Stimulated activated CD8-positive, alpha-beta memory T cell treated with anti-CD3 and anti-CD28 coated beads, Interleukin-7, amount 100 ng/mL, for 24 hours (primary cell): ENCODE data around the gene TRIO.
"Not testable (repeated sequence)": the region's sequence is repeated elsewhere in the genome, so short reads cannot be mapped to it uniquely, and the experiment has no call there.

Source experiments
- DNase-seq: peaks from one replicate; pipeline ENCODE4 v3.0.0-alpha.2; 2020; ENCODE audit warnings: low read depth

The TRIO gene

DNA sequence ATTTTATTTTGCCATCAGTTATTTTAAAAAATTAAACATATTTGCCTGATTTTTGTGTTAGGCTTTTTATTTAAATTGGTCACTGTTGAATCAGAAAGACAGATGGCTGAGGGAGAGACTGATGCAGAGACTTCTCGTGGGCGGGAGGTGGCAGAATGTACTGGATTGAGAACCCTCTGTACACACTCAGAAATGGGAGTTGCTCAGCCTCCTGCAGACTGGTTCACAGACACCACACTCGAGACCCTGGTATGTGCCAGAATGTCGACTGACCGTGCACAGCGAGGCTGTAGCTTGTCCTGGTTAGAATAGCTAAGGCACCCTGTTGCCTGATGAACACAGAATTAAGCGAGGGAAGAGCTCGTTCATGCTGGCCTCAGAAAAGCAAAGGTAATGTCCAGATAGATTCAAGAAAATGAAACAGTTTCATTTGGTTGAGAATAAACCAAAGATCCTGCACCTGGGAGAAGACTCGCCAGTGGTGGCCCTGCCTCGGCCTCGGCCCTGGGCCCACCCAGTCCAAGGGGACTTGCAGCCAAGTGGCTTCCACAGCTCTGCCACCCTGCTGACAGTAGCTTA is 367.1 kb downstream of the TRIO start:
- DNase-seq = no peak

DNA sequence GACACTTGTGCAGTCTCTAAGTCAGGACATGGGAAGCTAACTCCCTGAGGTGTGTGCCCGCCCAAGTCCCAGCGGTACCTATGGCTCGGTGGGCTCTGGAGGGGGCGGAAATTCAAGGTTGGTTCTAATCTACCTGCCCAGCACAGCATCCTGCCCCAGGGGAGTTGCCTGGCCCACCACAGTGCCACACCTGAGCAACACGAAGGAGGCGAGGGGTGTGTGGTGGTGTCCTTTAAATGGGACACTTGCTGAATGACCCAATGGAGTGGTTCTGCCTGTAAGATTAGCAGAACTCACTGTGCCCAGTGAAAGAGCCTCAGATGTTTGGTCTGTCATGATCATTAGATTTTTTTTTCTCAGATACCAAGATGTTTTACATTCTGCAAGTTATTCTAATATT is 367.7 kb downstream of the TRIO start:
- no peak for DNase-seq

DNA sequence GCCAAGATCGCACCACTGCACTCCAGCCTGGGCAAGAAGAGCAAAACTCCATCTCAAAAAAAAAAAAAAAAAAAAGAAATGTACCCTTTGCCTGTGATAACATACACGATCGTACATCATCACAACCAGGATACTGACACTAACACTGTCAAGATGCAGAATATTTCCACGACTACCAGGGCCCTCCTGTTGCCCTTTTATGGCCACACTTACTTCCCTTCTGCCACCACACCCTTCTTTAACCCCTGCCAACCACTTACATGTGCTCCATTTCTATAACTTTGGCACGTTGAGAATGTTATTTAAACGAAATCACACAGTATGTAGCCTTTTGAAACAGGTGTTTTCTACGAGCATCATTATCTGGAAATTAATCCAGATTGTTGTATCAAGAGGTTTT is 369.4 kb downstream of the TRIO start:
- no peak for DNase-seq

DNA sequence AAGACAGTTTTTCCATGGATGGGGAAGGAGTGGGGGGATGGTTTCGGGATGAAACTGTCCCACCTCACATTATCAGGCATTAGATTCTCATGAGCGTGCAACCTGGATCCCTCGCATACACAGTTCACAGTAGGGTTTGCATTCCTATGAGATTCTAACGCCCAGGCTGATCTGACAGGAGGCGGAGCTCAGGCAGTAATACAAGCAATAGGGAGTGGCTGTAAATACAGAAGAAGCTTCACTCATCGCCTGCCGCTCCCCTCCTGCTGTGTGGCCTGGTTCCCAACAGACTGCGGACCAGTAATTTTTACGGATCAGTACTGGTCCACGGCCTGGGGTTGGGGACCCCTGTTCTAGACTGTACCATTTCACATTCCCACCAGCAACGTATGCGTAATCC is 370.1 kb downstream of the TRIO start:
- no peak for DNase-seq

DNA sequence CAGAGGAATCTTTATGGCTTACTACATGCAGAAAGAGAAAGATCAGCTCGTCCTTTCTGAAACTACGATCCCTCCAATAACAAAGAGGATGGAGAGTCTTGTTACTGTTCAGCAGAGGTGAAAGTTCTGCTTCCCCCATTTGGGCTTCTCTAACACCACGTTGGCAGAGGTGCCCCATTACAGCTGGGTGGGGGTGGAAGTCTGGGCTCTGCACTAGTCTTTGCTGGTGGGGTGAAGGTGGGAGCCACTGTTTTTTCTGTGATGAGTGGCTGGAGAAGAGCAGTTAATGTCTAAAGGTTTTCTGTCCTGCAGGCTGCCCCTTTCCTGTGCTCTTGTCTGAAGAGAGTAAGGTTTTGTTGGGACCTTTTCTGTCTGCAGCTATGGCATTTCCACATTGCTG is 373.8 kb downstream of the TRIO start:
- no peak for DNase-seq

DNA sequence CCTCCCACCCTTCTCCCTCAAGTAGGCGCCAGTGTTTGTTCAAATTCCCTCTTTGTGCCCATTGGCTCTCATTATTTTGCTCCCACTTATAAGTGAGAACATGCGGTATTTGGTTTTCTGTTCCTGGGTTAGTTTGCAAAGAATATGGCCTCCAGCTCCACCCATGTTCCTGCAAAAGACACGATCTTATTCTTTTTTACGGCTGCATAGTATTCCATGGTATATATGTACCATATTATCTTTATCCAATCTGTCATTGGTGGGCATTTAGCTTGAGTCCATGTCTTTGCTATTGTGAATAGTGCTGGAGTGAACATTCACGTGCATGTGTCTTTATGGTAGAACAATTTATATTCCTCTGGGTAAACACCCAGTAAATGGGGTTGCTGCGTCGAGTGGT is 375.5 kb downstream of the TRIO start:
- DNase-seq = no peak

DNA sequence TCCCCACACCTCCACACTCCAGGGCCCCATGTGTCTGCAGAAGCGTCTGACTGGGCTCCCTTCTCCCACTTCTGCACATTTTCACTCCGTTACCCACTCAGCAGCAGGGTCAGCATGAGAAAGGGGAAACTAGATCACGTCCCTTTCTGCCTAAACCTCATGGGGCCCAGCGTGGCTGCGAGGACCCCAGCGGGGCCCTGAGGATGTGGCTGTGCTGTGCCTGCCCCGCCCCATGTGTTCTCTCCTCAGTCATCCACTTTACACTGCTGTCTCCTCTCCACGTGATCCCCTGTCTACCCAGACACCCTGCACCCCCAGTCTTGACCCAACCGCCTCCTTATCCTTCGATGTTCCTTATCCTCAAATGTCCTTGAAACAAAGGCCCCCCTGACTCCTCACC is 378.6 kb downstream of the TRIO start:
- DNase-seq = no peak

DNA sequence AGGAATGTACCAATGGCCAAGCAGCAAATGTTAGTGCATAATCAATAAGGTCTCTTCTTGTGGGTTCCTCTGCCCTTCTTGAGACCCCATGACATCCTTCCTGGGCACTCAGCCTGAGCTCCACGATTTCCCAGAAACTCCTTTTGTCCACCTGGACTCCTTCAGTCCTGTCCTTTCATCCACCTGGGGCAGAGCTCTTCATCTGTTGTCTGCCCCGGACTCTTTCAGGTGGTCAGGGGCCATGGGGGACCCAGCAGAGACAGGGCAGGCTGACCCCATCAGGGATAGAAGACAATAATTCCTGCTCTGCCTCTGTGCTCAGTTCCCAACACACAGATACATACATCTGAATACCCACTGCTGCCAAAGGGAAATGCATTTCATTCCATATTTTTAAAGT is 379.6 kb downstream of the TRIO start:
- DNase-seq = no peak

DNA sequence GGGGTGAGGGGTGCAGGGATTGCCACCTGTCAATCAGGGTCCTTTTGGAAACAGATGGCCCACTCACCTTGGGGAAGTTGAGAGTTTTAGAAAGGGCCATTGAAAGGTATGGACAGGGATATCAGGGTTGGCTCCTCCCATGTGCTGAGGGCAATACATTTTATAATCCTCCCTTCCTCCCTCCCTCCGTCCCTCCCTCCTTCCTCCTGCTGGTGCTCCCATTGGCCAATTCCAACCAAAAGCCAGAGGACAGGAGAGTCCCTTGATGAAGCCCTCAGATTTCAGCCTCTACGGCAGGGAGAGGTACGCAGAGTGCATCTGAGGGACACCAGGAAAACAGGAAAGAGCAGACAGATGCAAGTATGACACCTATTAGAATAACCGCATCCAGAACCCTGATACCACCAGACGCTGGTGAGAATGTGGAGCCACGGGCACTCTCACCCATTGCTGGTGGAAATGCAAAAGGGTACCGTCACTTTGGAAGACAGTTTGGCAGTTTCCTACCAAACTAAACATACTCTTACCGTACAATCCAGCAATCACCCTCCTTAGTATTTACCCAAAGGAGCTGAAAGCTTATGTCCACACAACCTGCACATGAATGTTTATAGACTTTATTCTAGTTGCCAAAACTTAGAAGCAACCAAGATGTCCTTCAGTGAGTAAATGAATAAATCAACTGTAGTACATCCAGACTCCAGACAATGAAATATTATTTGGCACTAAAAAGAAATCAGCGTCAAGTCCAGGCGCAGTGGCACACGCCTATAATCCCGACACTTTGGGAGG is 380.3 kb downstream of the TRIO start:
- DNase-seq = no peak

DNA sequence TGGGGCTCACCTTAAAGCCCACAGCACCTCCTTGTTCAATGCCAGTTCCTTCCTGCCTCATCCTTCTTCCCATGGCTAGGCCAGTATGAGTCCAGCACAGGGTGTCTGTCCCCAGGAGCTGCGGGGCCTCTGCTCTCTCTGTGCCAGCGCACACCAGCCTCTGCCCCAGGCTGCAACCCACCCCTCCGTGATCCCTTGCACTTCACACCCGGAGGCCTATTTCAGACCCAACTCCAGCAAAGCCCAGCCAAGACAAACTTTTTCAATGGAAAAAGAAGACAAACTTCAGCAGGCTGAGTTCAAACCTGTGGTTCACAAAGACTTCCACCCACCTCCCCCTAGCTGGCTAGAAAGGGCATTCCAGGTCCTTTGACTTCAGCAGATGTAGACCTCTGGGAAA is 382.3 kb downstream of the TRIO start:
- DNase-seq = no peak

DNA sequence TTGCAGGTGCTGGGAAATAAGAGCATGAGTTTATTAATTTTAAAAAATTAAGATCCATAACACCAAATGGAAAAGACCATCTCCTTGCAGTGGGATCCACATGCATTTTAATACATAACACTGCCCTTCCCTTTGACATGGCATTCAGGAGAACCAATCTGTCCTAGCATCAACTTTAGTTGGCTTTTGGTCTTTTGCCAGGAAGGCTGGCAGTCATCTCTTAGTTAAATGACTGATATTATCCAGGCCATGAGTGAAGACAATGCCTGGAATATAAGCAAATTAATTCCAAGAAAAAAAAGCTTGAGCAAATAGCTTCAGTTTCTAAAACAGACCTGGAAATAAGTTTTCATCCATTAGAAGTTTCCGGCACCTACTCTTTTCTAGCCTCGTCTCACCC is 383.4 kb downstream of the TRIO start:
- DNase-seq = no peak

DNA sequence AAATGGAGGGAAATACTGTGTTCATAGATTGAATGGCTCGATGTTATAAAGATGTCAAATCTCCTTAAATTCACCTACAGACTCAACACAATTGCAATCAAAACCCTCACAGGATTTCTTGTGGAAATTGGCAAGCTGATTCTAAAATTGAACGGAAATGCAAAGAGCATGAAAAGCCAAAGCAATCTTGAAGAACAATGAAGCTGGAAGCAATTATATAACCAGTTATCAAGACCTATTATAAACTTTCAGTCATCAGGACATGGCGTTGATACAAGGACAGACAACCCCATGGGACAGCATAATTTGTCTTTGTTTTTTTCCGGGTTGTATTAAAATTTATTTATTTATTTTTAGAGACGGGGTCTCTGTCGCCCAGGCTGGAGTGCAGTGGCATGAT is 385.0 kb downstream of the TRIO start:
- no peak for DNase-seq

DNA sequence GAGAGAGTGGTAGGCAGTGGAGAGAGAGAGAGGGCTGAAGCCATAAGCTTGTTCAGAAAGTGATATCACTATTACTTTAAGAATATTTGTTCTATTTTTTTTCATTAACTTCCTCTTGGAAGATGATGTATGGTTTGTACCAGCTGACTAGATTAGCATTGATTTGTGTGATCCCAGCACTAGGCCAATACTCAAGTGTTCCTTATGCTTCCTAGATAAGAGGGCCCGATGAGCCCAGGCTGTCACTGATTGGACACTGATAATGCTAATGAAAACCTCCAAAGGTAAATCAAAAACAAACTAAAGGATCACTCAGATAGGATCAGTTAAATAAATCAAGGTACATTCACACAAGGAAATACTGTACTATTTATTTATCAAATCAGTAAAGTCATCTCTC is 385.8 kb downstream of the TRIO start:
- no peak for DNase-seq

DNA sequence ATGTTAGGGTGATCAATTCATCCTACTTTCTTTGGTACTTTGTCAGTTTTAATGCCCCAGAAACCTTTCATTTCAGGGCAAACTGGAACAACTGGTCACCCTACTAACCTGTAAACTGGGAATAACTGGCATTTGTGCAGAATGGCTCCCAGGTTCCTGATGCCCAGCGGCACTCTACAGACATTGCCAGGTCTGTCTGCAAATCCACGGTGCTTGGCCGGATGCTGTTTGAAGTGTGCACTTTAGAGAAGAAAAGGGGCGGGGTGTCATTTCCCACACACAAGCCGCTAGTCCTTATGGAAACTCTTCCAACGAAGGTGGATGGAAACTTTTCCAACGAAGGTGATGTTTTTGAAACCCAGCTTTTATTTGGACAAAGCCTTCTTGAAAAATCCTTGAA is 388.5 kb downstream of the TRIO start:
- no peak for DNase-seq

DNA sequence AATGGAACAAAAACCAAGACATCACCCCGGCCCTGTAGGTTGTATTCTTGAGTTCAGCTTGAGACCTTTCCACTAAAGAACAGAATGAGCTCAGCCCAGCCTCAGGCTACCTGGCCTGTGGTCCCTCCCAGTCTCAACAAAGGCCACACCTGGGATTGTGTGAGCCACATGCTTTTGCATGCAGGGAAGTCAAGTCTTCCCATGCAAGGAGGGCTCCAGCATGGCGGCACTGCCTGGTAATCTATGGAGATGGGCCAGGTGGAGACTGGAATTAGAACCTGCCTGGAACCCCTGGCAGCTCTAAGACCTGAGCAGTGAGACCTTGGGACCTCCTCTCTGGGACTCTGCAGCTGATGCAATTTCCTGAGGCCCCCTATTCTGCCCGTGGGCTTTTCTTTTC is 389.0 kb downstream of the TRIO start:
- no peak for DNase-seq

DNA sequence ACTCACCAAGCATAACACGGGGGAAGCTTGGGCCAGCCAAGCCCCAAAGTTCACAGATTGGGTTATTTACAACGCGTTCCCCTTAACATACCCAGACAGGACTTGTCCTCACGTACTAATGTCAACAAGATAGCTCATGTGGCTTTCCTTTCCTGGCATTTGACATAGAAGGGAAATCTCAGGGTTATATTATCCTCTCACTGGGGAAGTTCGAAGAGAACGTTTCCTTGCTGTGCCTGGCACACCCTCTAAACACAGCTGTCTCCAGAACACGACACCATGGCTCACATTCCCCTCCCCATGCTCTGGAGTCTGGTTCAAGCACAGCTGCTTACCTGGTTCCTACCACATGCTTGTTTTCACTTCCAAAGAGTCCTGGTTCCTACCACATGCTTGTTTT is 391.6 kb downstream of the TRIO start:
- no peak for DNase-seq

DNA sequence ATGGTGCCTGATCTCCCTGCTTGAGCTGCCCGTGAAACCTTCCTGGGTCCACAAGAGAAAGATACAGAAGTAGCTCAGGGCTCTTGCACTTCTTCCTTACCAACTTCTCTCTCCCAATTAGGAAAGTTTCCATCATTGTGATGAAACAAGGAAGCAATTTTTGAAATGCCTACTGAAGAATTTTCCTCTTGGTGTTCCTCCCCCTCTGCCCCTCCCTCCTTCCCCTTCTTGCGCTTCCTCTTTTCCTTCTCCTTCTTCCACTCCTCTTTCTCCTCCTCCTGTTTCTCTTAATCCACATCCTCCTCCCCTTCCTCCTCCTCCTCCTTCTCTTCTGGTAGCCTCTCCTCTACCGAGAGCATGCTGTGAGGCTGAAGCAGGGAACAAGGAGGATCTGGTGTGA is 402.2 kb downstream of the TRIO start:
- DNase-seq = no peak

DNA sequence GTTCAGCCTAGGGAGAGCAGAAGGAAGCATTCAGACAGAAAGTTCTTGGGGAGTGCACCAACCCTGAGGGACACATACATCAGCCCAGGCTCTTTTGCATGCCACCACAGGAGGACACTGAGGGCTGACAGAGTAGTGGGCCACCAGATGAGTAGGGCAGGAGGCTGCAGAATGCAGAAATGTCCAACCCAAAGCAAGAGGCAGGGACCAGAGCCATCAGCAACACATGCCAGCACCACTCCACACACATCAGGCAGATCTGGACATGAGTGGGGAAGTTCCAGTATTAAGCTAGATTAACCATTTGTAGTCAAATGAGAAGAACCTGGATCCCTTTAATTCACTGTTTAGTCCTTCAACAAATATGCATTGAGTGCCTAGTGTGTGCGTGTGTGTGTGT is 402.7 kb downstream of the TRIO start:
- no peak for DNase-seq

DNA sequence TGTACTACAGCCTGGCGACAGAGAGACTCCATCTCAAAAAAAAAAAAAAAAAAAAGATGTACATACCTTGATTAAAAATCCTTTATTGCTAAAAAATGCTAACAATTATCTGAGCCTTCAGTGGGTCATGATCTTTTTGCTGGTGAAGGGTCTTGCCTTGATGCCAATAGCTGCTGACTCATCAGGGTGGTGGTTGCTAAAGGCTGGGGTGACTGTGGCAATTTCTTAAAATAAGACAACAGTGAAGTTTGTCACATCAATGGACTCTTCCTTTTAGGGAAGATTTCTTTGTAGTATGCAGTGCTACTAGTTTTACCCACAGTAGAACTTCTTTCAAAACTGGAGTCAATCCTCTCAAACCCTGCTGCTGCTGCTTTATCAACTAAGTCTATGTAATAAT is 404.5 kb downstream of the TRIO start:
- DNase-seq = no peak

DNA sequence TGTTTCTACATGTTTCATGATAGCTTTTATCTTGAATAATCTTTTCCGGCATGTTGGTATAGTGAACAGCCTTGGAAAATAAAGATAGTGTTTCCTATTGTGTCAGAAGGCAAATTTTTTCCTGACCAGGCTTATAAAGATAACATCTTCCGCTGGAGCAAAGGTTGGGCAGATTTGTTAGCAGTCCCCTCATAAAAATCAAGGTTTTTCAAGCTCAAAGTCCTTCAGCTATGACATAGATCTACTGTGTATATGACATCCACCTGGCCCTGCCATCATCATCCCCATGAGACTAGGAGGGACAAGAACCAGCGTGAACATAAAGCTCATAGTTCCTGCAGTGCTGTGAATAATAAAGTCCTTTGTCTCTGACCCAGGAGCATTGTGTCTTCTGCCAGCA is 408.1 kb downstream of the TRIO start:
- DNase-seq = no peak

DNA sequence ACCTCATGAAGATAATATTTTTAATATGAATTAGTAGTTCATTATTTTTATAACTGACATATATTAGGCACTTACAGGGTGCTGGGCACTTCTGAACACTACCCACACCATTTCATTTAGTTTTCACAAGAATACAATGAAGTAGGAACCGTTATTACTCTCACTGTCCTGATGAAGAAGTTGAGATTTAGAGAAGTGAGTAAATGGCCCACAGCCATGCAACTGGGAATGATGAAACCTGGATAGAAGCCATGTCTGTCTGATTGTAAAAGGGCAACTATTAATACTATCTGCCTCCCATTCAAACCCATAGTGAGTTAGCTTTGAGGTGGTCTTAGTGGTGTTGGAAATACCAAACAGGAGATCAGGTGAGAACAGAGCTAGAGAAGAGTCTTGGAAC is 408.9 kb downstream of the TRIO start:
- DNase-seq = no peak

DNA sequence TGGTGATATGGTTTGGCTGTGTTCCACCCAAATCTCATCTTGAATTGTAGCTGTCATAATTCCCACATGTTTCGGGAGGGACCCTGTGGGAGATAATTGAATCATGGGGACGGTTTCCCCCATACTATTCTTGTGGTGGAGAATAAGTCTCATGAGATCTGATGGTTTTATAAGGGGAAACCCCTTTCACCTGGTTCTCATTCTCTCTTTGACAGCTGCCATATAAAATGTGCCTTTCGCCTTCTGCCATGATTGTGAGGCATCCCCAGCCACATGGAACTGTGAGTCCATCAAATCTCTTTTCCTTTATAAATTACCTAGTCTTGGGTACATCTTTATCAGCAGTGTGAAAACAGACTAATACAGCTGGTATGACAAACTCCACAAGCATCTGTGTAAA is 411.1 kb downstream of the TRIO start:
- DNase-seq = not testable (repeated sequence)

DNA sequence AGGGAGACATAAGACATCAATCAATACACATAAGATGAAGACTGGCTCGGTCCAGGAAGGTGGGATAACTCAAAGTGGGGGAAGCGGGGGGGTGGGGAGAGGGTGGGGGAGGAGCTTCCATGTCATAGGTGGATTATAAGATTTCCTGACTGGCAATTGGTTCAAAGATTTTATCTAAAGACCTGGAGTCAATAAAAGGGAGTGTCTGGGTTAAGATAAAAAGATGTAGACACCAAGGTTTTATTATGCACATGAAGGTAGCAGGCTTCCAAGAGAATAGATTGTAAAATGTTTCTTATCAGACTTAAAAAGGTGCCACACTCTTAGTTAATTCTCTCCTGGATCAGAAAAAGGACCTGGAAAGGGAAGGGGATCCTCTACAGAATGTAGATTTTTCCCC is 412.9 kb downstream of the TRIO start:
- DNase-seq = no peak

DNA sequence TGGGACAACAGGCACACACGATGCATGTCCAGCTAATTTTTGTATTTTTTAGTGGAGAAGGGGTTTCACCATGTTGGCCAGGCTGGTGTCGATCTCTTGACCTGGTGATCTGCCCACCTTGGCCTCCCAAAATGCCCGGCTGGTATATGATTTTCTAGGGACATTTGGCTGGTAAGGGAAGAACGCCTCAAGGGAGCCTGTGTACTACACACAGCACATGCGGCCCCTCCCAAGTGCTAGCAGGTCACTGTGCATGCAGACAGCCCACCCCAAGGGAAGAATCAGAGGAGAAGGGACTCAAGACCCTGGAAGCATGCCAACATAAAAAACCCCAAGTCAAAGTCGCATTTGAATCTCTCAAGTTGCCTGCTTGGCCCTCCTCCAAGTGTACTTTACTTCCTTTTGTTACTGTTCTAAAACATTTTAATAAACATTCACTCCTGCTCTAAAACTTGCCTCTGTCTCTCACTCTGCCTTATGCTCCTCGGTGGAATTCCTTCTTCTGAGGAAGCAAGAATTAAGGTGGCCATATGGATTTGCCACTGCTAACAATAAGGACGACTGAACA is 414.1 kb downstream of the TRIO start:
- no peak for DNase-seq
